Spleen (tissue), 13 donors: ENCODE measurements around the gene HMGCL. TPM values are rescaled to one million over a fixed set of nuclear protein-coding genes. Genes with fewer than 3 reads are reported as not detected.
A peak's percentile ranks its signal among the peaks of the same experiment; 100 is the strongest.

Experiments used
- DNase-seq: peaks from one replicate; pipeline ENCODE4 v3.0.0-alpha.2; 2020
- H3K27ac ChIP-seq, 8 donors: fragments of 200-600 bp; sonication (generic) in 7 of 8; 1 replicate in 4 of 8; 2 replicates in 4 of 8; pipeline versions ENCODE4 v1.5.0 to v1.8.0; 2016 to 2021; ENCODE audit warnings: inconsistent platforms in 4 of 8, mild to moderate bottlenecking in 4 of 8, moderate library complexity in 1 of 8
- H3K27me3 ChIP-seq, 7 donors: fragments of 200-600 bp; sonication (generic) in 6 of 7; replicated peaks in 1 of 7; 1 replicate in 4 of 7; 2 replicates in 3 of 7; pipeline versions ENCODE4 v1.5.0 to v1.8.0; 2016 to 2021; ENCODE audit warnings: inconsistent platforms in 3 of 7, mild to moderate bottlenecking in 1 of 7
- H3K36me3 ChIP-seq, 6 donors: fragments of 200-600 bp; sonication (generic) in 5 of 6; 1 replicate in 4 of 6; 2 replicates in 2 of 6; pipeline versions ENCODE4 v1.5.0 to v1.8.0; 2016 to 2021; ENCODE audit warnings: inconsistent platforms in 2 of 6
- H3K4me1 ChIP-seq, 6 donors: fragments of 200-600 bp; sonication (generic) in 5 of 6; 1 replicate in 3 of 6; 2 replicates in 3 of 6; pipeline versions ENCODE4 v1.5.0 to v1.8.0; 2016 to 2021; ENCODE audit warnings: inconsistent platforms in 3 of 6
- H3K4me3 ChIP-seq, 8 donors: fragments of 200-600 bp; sonication (generic) in 7 of 8; 1 replicate in 4 of 8; 2 replicates in 4 of 8; pipeline versions ENCODE4 v1.5.0 to v1.8.0; 2016 to 2021; ENCODE audit warnings: inconsistent platforms in 4 of 8, mild to moderate bottlenecking in 4 of 8, moderate library complexity in 2 of 8
- H3K9me3 ChIP-seq, 8 donors: fragments of 200-600 bp; sonication (generic) in 7 of 8; 1 replicate in 4 of 8; 2 replicates in 4 of 8; pipeline versions ENCODE4 v1.5.0 to v1.8.0; 2016 to 2021; ENCODE audit warnings: inconsistent platforms in 4 of 8
- CTCF ChIP-seq, 11 experiments: fragments of 200-600 bp in 7 of 11; fragments of 450-650 bp in 4 of 11; sonication (generic) in 4 of 11; IDR thresholded peaks in 8 of 11; conservative IDR thresholded peaks in 3 of 11; 1 replicate in 7 of 11; 2 replicates in 4 of 11; pipeline versions ENCODE4 v1.4.0 to v1.8.0; 2016 to 2021; ENCODE audit warnings: antibody characterized with exemption in 11 of 11, inconsistent platforms in 4 of 11, mild to moderate bottlenecking in 1 of 11
- POLR2A ChIP-seq, 3 donors: fragments of 450-650 bp; IDR thresholded peaks; one replicate each; pipeline ENCODE4 v1.5.1; 2017; ENCODE audit warnings: antibody characterized with exemption in 3 of 3, mild to moderate bottlenecking in 1 of 3
- POLR2AphosphoS5 ChIP-seq, 3 donors: sonication (generic); formaldehyde crosslinking; IDR thresholded peaks; one replicate each; pipeline ENCODE4 v1.5.1; 2017; ENCODE audit warnings: antibody characterized with exemption in 3 of 3
- WGBS, 5 donors: extraction: QIAGEN DNeasy Blood & Tissue Kit in 3 of 5; methylation state at CpG; one replicate each; pipeline versions ENCODE4 v1.1.5 to v1.1.7; 2013 to 2018; 5-methylcytosine and 5-hydroxymethylcytosine counted together
- intact Hi-C: fragments of 100-400 bp; cut with DNase I; formaldehyde crosslinking; loops from one replicate; pipeline ENCODE4 v1.15.0; 2023; ENCODE audit warnings: low total_unique reads
- long read RNA-seq, 2 donors: transcript quantifications; one replicate each; lab custom pipeline, GENCODE V29; 2026
- polyA plus RNA-seq, 3 donors: library from polyadenylated mRNA; stranded (reverse); fragments of 200-250 nt; gene quantifications; one replicate each; pipeline ENCODE4 v1.2.1, GENCODE V29; 2013
- total RNA-seq, 7 donors: library from RNA; depleted of rRNA in 3 of 7; stranded (reverse); fragments of >200 nt in 3 of 7; fragmentation: NEBNext Ultra II Directional in 4 of 7; extraction: Animal tissue kit (Norgen Biotek cat#: 25700) in 4 of 7; gene quantifications; one replicate each; pipeline versions ENCODE4 v1.1.0 to v1.2.1, GENCODE V29; 2016 to 2021
- donor health status: healthy with polysubstance abuse.
- donor health status: DM: no; HTN: no; CAD: no; lungs with moderate emphysema.
- donor health status: DM: no; HTN: no; CAD: no.
- donor health status: Bipolar disorder and iron deficiency.
- donor health status: healthy.
- donor health status: DM: no; HTN: no; CAD: no.
- donor health status: DM: yes; HTN: yes; CAD: no.

HMGCL gene
- total RNA-seq, result 10 to 100 TPM; 26.5 to 42.3 (median 35.5) TPM
- 10 to 100 TPM; 28.4 to 40.5 (median 32.6) TPM for polyA plus RNA-seq
- long read RNA-seq, donor 1, transcript HMGCL-203 (9 exons, 1,600 nt), result major isoform, 12 of 13 reads
- long read RNA-seq, donor 1, partial matches to known transcripts, result 0 of 13 reads
- long read RNA-seq, donor 1, other reads (novel, unspliced or antisense), result 0 of 13 reads
- long read RNA-seq, donor 2, transcript HMGCL-203 (9 exons, 1,600 nt), result major isoform, 11 of 12 reads
- long read RNA-seq, donor 2, partial matches to known transcripts, result 0 of 12 reads
- long read RNA-seq, donor 2, other reads (novel, unspliced or antisense), result 0 of 12 reads

GRCh38 chr1:23825076-23825761 lies at the start of gene HMGCL:
TSS of gene HMGCL (minus strand) at chr1:23825429. CDS start at chr1:23825415, 14 bp downstream.
- Histone ChIP-seq H3K4me1 (peaks cover 6 to 32% (median 15%) of the 10 kb centered on the region in 6 donors), H3K9me3 (no peaks in the 10 kb centered on the region), H3K36me3 (peaks cover 0 to 2% (median 0%) of the 10 kb centered on the region in 6 donors), H3K4me3 (peak within 1 kb of the TSS; percentile 56 to 97 (median 82)), H3K27me3 (no peaks in the 10 kb centered on the region), H3K27ac (peak within 1 kb of the TSS; percentile 91 to 97 (median 92))
- intact Hi-C loops, result no loop called here
- DNase-seq, result peak; percentile 97
- TF ChIP-seq POLR2AphosphoS5 (IDR thresholded peaks at IDR 0.05) (peak; percentile 98), POLR2A (IDR thresholded peaks at IDR 0.05) (peak; percentile 43 to 65 (median 57)), CTCF (IDR thresholded peaks at IDR 0.05 in 8 of 11, conservative IDR thresholded peaks at IDR 0.05 in 3 of 11) (peak in 1 of 11 experiments; percentile 12)
- 0 to 3% (median 1%) methylated on average over 9 to 42 of the region's 42 CpGs for WGBS, 5 donors

DNA sequence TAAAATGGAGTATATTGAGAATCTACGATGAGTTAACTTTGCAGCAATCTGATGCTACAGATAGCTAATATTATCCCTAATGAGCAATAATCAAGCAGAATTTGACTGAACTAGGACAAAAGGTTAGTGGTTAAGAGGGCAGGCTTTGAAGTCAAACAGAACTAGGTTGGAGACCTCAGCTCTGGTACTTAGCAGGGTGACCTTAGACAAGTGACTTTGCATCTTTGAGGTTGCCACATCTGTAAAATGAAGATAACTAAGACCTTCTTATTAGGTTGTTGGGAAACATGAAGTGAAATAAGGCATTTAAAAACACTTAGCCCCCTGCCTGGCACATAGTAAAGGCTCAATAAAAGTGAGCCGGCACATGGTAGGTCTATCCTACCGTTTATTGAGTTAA lies 47.2 kb upstream of the HMGCL start:
- TF ChIP-seq POLR2A (IDR thresholded peaks at IDR 0.05), result no peak
- TF ChIP-seq POLR2AphosphoS5 (IDR thresholded peaks at IDR 0.05), result no peak
- H3K4me1 ChIP-seq, result peaks cover 5 to 29% (median 16%) of the 10 kb centered on the region in 6 donors
- peaks cover 0 to 46% (median 3%) of the 10 kb centered on the region in 6 donors for H3K36me3 ChIP-seq
- intact Hi-C loops, result no loop called here
- no peak for DNase-seq
- no peak overlapping the region for H3K4me3 ChIP-seq
- H3K27me3 ChIP-seq, result no peaks in the 10 kb centered on the region
- H3K9me3 ChIP-seq, result peaks cover 0 to 4% (median 0%) of the 10 kb centered on the region in 8 donors
- WGBS, 5 donors, result 91 to 96% (median 94%) methylated on average over 3 of the region's 3 CpGs
- H3K27ac ChIP-seq, result no peak overlapping the region

DNA sequence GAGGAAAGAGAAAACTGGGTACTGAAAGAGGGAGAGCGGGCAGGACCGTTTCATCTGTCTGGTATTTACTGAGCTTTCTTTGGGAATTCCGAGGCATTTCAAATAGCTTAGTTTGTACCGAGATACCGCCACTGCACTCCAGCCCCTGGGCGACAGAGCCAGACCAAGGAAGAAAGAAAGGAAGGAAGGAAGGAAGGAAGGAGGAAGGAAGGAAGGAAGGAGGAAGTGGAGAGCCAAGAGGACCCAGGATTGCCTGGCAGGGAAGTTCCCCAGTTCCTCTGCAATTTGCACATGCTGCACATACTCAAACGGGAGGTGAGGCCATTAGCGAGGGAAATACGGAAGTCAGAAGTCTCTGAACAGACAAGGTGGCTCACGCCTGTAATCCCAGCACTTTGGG lies 43.8 kb upstream of the HMGCL start:
- H3K27ac ChIP-seq, result peak overlapping the region; percentile 46 to 92 (median 82)
- TF ChIP-seq POLR2A (IDR thresholded peaks at IDR 0.05) (no peak), POLR2AphosphoS5 (IDR thresholded peaks at IDR 0.05) (no peak), CTCF (IDR thresholded peaks at IDR 0.05 in 8 of 11, conservative IDR thresholded peaks at IDR 0.05 in 3 of 11) (no peak)
- no peaks in the 10 kb centered on the region for H3K9me3 ChIP-seq
- H3K36me3 ChIP-seq, result peaks cover 0 to 33% (median 9%) of the 10 kb centered on the region in 6 donors
- H3K4me3 ChIP-seq, result peak overlapping the region; percentile 58 to 98 (median 83)
- DNase-seq, result no peak
- intact Hi-C loops, result no loop called here
- WGBS, 5 donors, result 36 to 61% (median 47%) methylated on average over 10 of the region's 10 CpGs
- H3K4me1 ChIP-seq, result peaks cover 18 to 60% (median 38%) of the 10 kb centered on the region in 6 donors
- H3K27me3 ChIP-seq, result no peaks in the 10 kb centered on the region

DNA sequence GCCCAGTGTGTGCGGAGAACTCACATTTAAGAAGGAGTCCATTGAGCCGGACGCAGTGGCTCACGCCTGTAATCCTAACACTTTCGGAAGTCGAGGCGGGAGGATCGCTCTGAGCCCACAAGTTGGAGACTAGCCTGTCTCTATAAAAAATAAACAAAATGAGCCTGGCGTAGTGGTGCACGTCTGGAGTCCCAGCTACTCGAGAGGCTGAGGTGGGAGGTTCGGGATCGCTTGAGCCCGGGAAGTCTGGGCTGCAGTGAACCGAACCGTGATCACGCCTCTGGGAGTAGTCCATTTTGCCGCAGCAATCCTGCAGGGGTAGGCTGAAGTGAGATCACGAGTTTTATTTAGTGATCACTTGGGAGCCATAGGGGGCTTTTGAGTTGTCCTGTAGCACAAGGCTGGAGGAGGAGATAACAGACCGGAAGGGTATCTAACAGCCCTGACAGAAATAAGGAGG lies 43.4 kb upstream of the HMGCL start:
- Histone ChIP-seq H3K27ac (peak overlapping the region; percentile 46 to 92 (median 82)), H3K36me3 (peaks cover 0 to 33% (median 11%) of the 10 kb centered on the region in 6 donors), H3K9me3 (no peaks in the 10 kb centered on the region), H3K4me3 (peak overlapping the region; percentile 58 to 98 (median 83)), H3K4me1 (peaks cover 18 to 60% (median 38%) of the 10 kb centered on the region in 6 donors), H3K27me3 (no peaks in the 10 kb centered on the region)
- DNase-seq, result no peak
- TF ChIP-seq POLR2AphosphoS5 (IDR thresholded peaks at IDR 0.05) (no peak), CTCF (IDR thresholded peaks at IDR 0.05 in 8 of 11, conservative IDR thresholded peaks at IDR 0.05 in 3 of 11) (peak in 7 of 11 experiments; percentile 15 to 79 (median 48))
- intact Hi-C loops, result no loop called here
- WGBS, 5 donors, result 13 to 33% (median 19%) methylated on average over 20 of the region's 20 CpGs
